Activated CD4-positive, alpha-beta T cell treated with anti-CD3 and anti-CD28 coated beads, Interleukin-2, amount 50 U/mL, for 24 hours (primary cell): ENCODE results near the gene AMER3.

Experiments used
- DNase-seq, 2 donors: peaks; one replicate each; pipeline ENCODE4 v3.0.0-alpha.2; 2020; ENCODE audit warnings: low read depth in 1 of 2, low spot score in 1 of 2

The AMER3 gene

DNA sequence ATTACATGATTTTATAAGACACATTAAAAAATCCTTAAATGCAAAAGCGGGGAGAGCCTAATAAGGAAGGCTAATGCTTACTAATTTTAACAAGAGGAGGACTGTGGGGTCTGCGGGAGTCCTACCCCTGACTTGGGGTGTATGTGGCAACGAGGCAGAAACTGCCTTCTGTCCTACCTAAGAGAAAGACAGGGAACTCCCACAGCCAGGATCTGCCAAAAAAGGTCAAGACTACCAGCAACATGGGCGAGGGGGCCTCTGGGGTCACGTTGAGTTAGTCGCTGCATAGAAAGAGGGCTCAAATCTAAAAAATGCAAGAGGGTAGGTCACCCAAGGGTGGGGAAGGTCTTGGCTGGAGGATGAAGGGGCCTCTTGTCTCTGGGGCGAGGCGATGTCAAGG, 529 bp upstream of the AMER3 start:
- no peak for DNase-seq

- no peak for DNase-seq
Observed at GRCh38 chr2:130756053-130756873, 923 bp downstream of the AMER3 start.

DNA sequence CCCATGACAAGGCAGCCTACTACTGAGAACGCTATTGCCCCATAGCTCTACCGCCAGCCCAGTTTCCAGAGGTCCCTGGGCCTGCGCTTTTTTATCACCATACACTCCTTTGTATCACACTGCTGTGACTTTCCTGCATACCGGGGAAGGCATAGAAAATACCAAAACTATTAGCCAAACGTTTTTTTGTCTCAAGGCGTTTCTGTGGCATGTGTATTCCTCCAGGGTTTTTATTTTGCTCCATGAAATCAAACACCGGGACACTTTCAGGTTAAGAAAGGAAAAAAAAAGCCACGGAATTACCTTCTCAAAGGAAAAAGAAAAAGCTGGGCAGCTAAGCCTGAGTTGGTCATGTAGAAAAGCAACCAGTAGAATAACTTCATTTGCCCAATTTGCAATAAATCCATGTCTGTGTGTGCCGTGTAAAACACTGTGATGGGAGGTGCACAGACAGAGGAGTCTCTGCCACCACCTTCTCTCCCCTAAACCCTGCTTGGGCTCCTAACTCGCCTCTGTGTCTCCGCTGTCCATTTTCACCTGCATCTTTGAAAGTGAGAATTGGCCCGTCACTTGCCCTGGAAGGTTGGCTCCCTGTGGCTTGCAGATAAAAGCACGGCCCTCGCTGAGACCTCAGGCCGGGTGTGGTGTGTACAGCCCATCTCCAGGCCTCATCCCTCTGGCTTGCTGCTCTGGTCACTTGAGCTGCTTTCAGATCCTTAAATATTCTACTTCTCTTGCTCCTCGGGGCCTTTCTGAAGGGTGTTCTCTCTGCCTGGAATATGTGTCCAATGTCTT, 1.7 kb downstream of the AMER3 start:
- DNase-seq = no peak

GRCh38 chr2:130759906-130760753, 4.8 kb downstream of the AMER3 start:
- DNase-seq = no peak

DNA sequence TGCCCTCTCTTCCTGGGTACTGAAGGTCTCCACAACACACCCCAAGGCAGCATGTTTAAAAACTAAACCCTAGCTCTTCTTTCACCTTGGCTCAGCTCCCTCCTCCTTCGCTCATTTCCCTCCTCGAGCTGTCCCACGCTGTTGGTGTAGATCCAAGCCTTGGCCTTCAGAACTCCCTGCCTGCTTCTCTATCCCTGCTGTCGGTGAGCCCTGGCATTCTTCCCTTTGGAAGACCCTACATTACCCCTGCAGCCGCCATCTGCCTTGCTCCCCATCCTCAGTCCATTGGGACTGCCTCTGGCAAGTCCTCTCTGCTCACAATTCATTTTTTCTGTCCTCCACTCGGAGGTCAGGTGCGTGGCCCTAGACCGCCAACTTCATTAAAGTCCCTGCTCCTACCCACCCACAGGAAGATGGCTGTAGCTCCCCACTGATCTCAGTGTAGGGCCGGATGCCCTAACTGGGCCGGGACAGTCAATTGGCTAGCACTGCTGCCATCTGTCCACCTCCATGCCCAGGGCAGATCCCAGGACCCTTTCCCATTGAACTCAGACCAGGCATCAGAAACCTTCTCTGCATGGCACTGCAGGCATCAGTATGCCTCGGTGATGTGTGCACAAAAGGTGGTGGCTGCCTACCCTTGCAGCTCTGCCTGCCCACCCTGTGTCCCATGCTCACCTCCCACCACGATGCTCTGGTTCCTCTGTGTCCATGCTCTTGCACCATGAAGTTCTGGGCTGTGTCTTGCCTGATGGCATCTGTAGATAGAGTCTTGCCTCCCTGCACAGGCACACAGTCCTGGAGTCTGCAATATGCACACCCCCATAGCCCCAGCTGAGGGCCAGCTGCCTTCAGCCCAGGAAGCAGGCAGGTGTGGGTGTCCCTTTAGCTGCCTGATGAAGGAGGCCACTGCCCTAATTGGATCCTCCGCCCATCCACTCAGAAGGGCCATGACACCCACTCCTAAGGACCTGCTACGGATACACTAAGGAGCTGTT, 5.7 kb downstream of the AMER3 start:
- DNase-seq = no peak

DNA sequence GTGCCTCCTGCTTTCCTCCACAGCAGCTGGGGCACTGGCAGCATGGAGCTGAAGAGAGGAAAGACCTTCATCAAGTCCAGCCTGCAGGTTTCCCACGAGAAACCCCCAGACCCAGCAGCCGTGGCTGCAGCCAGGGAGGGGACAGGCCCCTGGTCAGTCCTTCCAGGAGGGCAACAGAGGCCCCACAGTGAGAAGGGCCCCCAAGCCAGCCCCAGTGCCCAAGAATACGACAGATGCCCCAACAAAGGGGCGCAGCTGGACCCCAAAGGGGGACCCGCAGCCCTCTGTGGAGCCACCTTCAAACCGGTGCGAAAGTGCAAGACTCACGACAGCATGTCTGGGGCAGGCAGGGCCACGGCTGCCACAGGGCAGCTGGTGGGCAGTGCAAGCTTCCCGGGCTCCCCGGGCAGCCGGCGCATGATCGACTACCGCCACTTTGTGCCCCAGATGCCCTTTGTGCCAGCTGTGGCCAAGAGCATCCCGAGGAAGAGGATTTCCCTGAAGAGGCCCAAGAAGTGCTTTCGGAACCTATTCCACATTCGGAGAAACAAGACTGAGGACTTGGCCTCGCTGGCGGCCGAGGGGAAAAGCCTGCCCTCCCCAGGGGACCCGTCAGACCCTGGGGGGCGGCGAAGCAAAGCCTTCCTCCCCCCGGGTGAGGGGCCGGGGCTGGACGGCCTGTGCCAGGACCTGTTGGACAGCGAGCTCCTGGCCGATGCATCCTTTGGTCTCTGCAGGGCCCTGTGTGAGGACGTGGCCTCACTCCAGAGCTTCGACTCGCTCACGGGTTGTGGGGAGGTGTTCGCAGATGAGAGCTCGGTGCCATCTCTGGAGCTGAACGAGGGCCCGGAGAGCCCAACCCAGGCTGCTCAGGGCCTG, 6.9 kb downstream of the AMER3 start:
- DNase-seq = no peak

- no peak for DNase-seq
Observed at GRCh38 chr2:130762910-130763385, 7.6 kb downstream of the AMER3 start.

- no peak for DNase-seq
Observed at GRCh38 chr2:130763405-130763804, 8.1 kb downstream of the AMER3 start.

- no peak for DNase-seq
Observed at GRCh38 chr2:130764035-130764820, 8.9 kb downstream of the AMER3 start.

DNA sequence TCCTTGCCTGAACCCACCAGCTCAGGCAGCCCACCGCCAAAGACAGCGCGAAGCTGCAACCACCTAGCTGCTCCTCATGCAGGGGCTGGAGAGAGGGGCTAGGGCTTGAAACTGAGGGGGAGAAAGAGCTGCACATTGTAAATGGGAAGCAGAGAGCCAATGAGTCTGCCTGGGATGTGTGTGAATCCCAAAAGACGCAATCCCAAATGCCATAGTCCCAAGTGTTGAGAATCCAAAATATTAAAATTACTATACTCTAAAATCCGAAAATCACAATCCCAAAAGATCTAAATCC, 9.4 kb downstream of the AMER3 start:
- no peak for DNase-seq

- DNase-seq = no peak
Observed at GRCh38 chr2:130765464-130765863, 10.1 kb downstream of the AMER3 start.

GRCh38 chr2:130766037-130766436, 10.7 kb downstream of the AMER3 start:
- no peak for DNase-seq

GRCh38 chr2:130766711-130767407, 11.5 kb downstream of the AMER3 start:
- no peak for DNase-seq

- no peak for DNase-seq
Observed at GRCh38 chr2:130767408-130767775, 12.1 kb downstream of the AMER3 start.

DNA sequence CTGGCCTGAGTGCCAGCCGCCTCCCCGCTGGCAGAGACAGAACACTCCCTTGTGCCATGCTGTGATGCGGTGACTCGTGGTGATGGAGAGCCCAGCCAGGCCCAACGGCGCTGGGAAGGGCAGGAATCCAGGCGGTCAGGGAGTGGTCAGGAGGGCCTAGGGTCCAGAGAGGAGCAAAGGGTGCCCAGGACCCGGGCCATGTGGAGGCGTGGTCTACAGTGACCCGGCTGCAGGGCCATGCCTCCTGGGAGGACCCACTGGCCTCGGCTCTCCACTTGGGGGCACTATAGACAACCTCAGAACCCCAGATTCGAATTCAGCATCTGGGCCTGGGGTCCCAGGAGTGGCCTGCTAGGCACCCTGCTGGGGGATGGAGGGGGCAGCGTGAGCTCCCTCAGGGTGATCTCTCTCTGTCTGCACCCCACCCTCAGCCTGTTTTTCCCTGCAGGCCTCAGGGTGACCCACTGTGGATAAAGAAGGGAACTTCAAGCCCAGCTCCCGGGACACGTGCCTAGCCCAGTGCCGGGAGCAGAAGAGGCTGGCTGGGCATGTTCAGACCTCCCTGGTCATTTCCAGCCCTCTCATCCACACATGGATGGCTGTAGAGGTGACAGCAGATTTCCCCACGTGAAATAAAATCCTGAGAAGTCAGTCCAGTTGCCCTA, 13.0 kb downstream of the AMER3 start:
- DNase-seq = no peak

DNA sequence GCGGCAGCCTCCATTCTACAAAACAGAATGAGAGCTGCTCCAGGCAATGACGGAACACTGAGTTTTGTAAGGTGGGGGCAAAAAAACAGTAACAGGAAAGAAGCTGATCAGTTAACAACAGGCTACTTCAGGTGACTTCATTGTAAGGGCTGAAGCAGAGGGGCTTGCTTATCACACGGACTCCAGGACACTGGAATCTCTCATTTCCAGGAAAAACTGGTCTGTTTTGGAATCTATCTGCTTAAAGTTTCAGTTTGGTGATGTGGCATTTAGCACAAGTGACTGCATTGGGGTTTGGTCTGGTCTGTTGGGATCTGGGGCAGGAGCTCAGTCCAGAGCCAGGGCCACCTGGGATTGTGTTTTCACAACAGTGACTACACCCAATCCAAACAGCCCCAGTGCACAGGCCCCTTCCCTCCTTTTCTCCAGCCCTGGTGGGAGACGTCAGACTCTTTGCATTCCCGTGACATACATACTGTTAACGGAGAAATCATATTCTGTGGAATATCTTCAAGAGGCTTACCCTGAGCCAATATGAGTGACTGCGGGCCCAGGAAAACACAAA, 14.1 kb downstream of the AMER3 start:
- DNase-seq = no peak

DNA sequence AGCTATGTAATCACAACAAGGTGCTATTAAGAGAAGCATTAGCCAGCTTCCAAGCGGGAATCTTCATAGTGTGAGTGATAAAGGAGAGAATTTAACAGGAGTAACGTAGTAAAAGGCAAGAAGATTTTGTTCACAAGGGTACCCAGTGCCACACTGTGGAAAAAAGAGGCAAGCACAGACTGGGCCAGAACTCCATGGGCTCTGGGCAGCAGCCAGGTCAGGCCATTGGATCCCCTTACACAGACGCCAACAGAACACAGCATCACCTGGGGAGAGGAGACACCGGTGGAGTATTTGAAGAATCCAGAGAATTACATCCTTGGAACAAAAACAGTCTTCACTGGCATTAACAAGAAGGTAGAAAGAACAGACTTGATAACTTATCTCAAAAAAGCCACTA, 21.2 kb downstream of the AMER3 start:
- no peak for DNase-seq
